CD4-positive, alpha-beta T cell treated with Interleukin-10 for 1 hour (primary cell): ENCODE data around the gene L1TD1.
A peak's percentile ranks its signal among the peaks of the same experiment; 100 is the strongest.
"Not testable (repeated sequence)": the region's sequence is repeated elsewhere in the genome, so short reads cannot be mapped to it uniquely, and the experiment has no call there.

Experiments used
- DNase-seq: peaks from one replicate; pipeline ENCODE4 v3.0.0-alpha.2; 2020

L1TD1 gene

GRCh38 chr1:62194651-62195544 lies at the start of gene L1TD1:
Gene L1TD1, plus strand, starts transcription at chr1:62194849. Its CDS starts 11,780 bp downstream, at chr1:62206629.
- no peak for DNase-seq

- DNase-seq = no peak
Observed at GRCh38 chr1:62159940-62160348, 34.7 kb upstream of the L1TD1 start.

GRCh38 chr1:62161711-62162110 lies 32.9 kb upstream of the L1TD1 start:
- no peak for DNase-seq

GRCh38 chr1:62170380-62170779 lies 24.3 kb upstream of the L1TD1 start:
- not testable (repeated sequence) for DNase-seq

GRCh38 chr1:62175568-62176179 lies 19.0 kb upstream of the L1TD1 start:
- DNase-seq = peak; percentile 43

- DNase-seq = no peak
Observed at GRCh38 chr1:62176597-62177312, 17.9 kb upstream of the L1TD1 start.

- no peak for DNase-seq
Observed at GRCh38 chr1:62177621-62178020, 17.0 kb upstream of the L1TD1 start.

- DNase-seq = no peak
Observed at GRCh38 chr1:62178372-62178771, 16.3 kb upstream of the L1TD1 start.

GRCh38 chr1:62180054-62180453 lies 14.6 kb upstream of the L1TD1 start:
- not testable (repeated sequence) for DNase-seq

GRCh38 chr1:62180639-62181038 lies 14.0 kb upstream of the L1TD1 start:
- no peak for DNase-seq

- no peak for DNase-seq
Observed at GRCh38 chr1:62181532-62181931, 13.1 kb upstream of the L1TD1 start.

GRCh38 chr1:62182157-62182556 lies 12.5 kb upstream of the L1TD1 start:
- not testable (repeated sequence) for DNase-seq

- DNase-seq = not testable (repeated sequence)
Observed at GRCh38 chr1:62183164-62184020, 11.3 kb upstream of the L1TD1 start.

GRCh38 chr1:62184336-62184735 lies 10.3 kb upstream of the L1TD1 start:
- DNase-seq = no peak

GRCh38 chr1:62185233-62185632 lies 9.4 kb upstream of the L1TD1 start:
- not testable (repeated sequence) for DNase-seq

- no peak for DNase-seq
Observed at GRCh38 chr1:62185677-62186076, 9.0 kb upstream of the L1TD1 start.

- DNase-seq = no peak
Observed at GRCh38 chr1:62187548-62187947, 7.1 kb upstream of the L1TD1 start.

GRCh38 chr1:62188111-62188510 lies 6.5 kb upstream of the L1TD1 start:
- no peak for DNase-seq

GRCh38 chr1:62196086-62196690 lies 1.5 kb downstream of the L1TD1 start:
- DNase-seq = no peak

- DNase-seq = no peak
Observed at GRCh38 chr1:62198069-62198780, 3.6 kb downstream of the L1TD1 start.

- no peak for DNase-seq
Observed at GRCh38 chr1:62198781-62199125, 4.1 kb downstream of the L1TD1 start.

- no peak for DNase-seq
Observed at GRCh38 chr1:62207187-62207586, 12.5 kb downstream of the L1TD1 start.
